ENCODE results near the gene PIP4K2A.
"Not testable (repeated sequence)": the region's sequence is repeated elsewhere in the genome, so short reads cannot be mapped to it uniquely, and the experiment has no call there.

The PIP4K2A gene

GRCh38 chr10:22714479-22715289, at the start of gene PIP4K2A:
Gene PIP4K2A, minus strand, starts transcription at chr10:22714578. Its CDS starts 252 bp downstream, at chr10:22714326.
- DNase-seq: peak; percentile 17

GRCh38 chr10:22761569-22762220, 47.3 kb upstream of the PIP4K2A start:
- DNase-seq: no peak

GRCh38 chr10:22760025-22760424, 45.6 kb upstream of the PIP4K2A start:
- DNase-seq: no peak

- no peak for DNase-seq
Measured at GRCh38 chr10:22758867-22759266, 44.5 kb upstream of the PIP4K2A start.

GRCh38 chr10:22754296-22754695, 39.9 kb upstream of the PIP4K2A start:
- no peak for DNase-seq

GRCh38 chr10:22753786-22754185, 39.4 kb upstream of the PIP4K2A start:
- no peak for DNase-seq

- DNase-seq: no peak
Measured at GRCh38 chr10:22752272-22752889, 38.0 kb upstream of the PIP4K2A start.

- no peak for DNase-seq
Measured at GRCh38 chr10:22750131-22750530, 35.8 kb upstream of the PIP4K2A start.

GRCh38 chr10:22744858-22745257, 30.5 kb upstream of the PIP4K2A start:
- DNase-seq: not testable (repeated sequence)

- no peak for DNase-seq
Measured at GRCh38 chr10:22742678-22743077, 28.3 kb upstream of the PIP4K2A start.

- DNase-seq: not testable (repeated sequence)
Measured at GRCh38 chr10:22741631-22742030, 27.3 kb upstream of the PIP4K2A start.

- no peak for DNase-seq
Measured at GRCh38 chr10:22740180-22740579, 25.8 kb upstream of the PIP4K2A start.

GRCh38 chr10:22737587-22737986, 23.2 kb upstream of the PIP4K2A start:
- no peak for DNase-seq

GRCh38 chr10:22736134-22736533, 21.8 kb upstream of the PIP4K2A start:
- no peak for DNase-seq

GRCh38 chr10:22733992-22734391, 19.6 kb upstream of the PIP4K2A start:
- DNase-seq: no peak

- DNase-seq: no peak
Measured at GRCh38 chr10:22727663-22728062, 13.3 kb upstream of the PIP4K2A start.

GRCh38 chr10:22727112-22727511, 12.7 kb upstream of the PIP4K2A start:
- no peak for DNase-seq

GRCh38 chr10:22724773-22725172, 10.4 kb upstream of the PIP4K2A start:
- DNase-seq: no peak

GRCh38 chr10:22723783-22724182, 9.4 kb upstream of the PIP4K2A start:
- DNase-seq: no peak

- DNase-seq: no peak
Measured at GRCh38 chr10:22723343-22723779, 9.0 kb upstream of the PIP4K2A start.

GRCh38 chr10:22722626-22723169, 8.3 kb upstream of the PIP4K2A start:
- DNase-seq: no peak

GRCh38 chr10:22720667-22721066, 6.3 kb upstream of the PIP4K2A start:
- DNase-seq: no peak

- DNase-seq: no peak
Measured at GRCh38 chr10:22719406-22720042, 5.1 kb upstream of the PIP4K2A start.

All from COR-L47 (cell line).